GM13977 (cell line): ENCODE data around the gene KRT75.

Experiments
- DNase-seq: peaks from one replicate; pipeline ENCODE4 v3.0.0; 2012; ENCODE audit warnings: low spot score
- CTCF ChIP-seq: IDR thresholded peaks from 2 replicates; pipeline ENCODE4 v1.5.1; 2012; ENCODE audit warnings: mild to moderate bottlenecking, control low read depth; ENCODE audit not compliant: insufficient read depth; ENCODE audit errors: extremely low read depth, missing control alignments
- in situ Hi-C: fragments of 300-500 bp; cut with MboI; formaldehyde crosslinking; loops from one replicate; pipeline ENCODE4 v1.12.0; 2022; ENCODE audit warnings: low sequenced_read_pairs, low pct_unique_long_range_greater_than_20kb, mixed read lengths, inconsistent platforms; ENCODE audit not compliant: unreplicated experiment

Gene KRT75

GRCh38 chr12:52396656-52397055 is 37.5 kb downstream of the KRT75 start:
- in situ Hi-C loops = loop anchor here (25.0 kb wide), 1 partner anchor 591 kb away; no protein-coding TSS in a partner anchor
- DNase-seq = no peak
- no peak for TF ChIP-seq CTCF

- peak; percentile 17 for TF ChIP-seq CTCF
Observed at GRCh38 chr12:52395761-52396434, 38.3 kb downstream of the KRT75 start.

GRCh38 chr12:52394836-52395405 is 39.2 kb downstream of the KRT75 start:
- in situ Hi-C loops = loop anchor here (25.0 kb wide), 1 partner anchor 592 kb away; no protein-coding TSS in a partner anchor
- TF ChIP-seq CTCF = no peak
- no peak for DNase-seq

More at GRCh38 chr12:52395761-52396434, 38.3 kb downstream of the KRT75 start:
- DNase-seq = no peak
- in situ Hi-C loops = loop anchor here (25.0 kb wide), 1 partner anchor 591 kb away; no protein-coding TSS in a partner anchor

GRCh38 chr12:52392465-52393007 is 41.6 kb downstream of the KRT75 start:
- no peak for DNase-seq
- TF ChIP-seq CTCF = no peak
- in situ Hi-C loops = loop anchor here (25.0 kb wide), 1 partner anchor 595 kb away; no protein-coding TSS in a partner anchor

DNA sequence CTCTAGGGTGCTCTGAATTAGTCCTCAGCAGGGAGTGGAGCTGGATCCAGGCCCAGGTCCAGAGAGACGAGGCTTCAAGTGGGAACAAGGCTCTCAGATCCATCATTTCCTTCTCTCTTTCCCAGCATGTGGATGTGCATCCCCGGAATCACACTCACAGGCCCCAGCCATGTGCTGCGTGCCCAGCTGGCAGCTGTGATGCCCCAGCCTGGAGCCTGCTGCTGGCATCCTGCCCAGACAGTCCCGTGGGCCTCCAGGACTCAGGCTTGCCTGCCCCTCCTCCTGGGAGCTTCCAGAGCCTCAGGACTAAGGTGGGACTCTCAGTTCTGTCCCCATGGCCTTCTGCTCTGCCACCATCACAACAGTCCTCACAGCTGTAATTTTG is 42.6 kb downstream of the KRT75 start:
- in situ Hi-C loops = loop anchor here (25.0 kb wide), 1 partner anchor 596 kb away; no protein-coding TSS in a partner anchor
- no peak for DNase-seq
- no peak for TF ChIP-seq CTCF

DNA sequence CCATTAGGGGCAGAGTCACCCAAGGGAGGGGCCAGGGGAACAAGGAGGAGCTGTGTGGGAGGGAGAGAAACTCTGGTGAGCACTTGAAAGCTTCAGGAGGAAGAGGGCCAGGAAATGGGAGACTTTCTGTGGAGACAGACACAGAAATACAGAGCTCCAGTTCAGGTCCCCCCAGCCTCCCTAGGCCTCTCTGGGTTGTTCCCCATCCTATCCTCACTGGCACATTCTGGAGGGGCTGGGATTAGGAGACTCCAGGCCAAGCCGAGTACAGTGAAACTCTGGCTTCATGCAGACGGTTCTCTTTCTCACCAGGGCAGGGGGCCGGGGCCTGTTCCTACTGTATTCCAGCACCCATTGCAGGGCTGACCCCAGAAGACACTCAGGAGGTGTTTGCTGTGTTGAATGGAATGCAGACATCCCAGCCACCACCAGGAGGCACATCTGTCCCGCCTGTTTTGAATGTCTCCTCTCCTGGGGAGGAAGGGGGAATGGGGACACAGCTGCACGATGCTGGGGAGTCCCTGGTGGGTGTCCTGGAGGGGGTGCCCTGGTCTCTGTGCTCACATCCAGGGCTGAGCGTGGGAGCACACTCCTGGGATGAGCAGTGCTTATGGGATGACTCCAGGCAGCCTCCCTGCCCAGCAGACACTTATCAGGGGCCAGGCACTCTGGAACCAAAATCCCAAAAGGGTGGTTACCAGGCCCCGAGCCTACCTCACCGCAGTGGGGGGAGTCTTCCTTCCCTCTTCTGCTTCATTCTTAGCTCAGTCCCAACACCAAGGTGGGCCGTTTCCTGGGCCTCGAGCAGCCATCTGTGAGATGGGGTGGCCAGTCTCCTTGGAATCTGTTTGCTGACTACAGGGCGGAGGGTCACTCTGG is 43.2 kb downstream of the KRT75 start:
- no peak for DNase-seq
- in situ Hi-C loops = loop anchor here (25.0 kb wide), 1 partner anchor 596 kb away; no protein-coding TSS in a partner anchor
- peak; percentile 40 for TF ChIP-seq CTCF
